ENCODE measurements around the gene CALML3. TPM values are rescaled to one million over a fixed set of nuclear protein-coding genes. Genes with fewer than 3 reads are reported as not detected.
"Not testable (repeated sequence)": the region's sequence is repeated elsewhere in the genome, so short reads cannot be mapped to it uniquely, and the experiment has no call there.

CALML3 gene
- not detected in 2 replicates for total RNA-seq

DNA sequence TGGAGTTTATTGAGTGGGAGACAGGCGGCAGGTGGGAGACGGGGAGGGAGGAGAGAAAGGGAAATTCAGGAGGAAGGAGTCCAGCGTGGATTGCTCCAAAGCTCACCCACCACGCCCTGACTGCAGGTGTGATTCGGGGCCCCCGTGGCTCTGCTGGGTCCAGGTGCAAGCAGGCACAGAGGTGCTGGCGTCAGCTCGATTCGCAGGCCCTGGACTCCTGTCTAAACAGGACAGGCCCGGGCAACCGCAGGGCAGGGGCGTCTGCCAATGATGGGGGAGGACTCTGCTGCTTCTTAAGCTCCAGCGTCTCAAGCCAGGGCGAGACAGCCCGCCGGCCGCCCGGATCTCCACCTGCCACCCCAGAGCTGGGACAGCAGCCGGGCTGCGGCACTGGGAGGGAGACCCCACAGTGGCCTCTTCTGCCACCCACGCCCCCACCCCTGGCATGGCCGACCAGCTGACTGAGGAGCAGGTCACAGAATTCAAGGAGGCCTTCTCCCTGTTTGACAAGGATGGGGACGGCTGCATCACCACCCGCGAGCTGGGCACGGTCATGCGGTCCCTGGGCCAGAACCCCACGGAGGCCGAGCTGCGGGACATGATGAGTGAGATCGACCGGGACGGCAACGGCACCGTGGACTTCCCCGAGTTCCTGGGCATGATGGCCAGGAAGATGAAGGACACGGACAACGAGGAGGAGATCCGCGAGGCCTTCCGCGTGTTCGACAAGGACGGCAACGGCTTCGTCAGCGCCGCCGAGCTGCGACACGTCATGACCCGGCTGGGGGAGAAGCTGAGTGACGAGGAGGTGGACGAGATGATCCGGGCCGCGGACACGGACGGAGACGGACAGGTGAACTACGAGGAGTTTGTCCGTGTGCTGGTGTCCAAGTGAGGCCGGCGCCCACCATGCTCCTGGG is at the start of gene CALML3:
TSS of gene CALML3 (plus strand) at position 321 of the 920 bp plus-strand sequence. CDS start at position 446, 125 bp downstream.
- DNase-seq (ENCODE audit: insufficient read length, low spot score, missing footprints), result peak; percentile 66
- no peaks in the 10 kb centered on the region for H3K36me3 ChIP-seq (ENCODE audit: insufficient read depth, low read length)
- TF ChIP-seq, protein P1, sequence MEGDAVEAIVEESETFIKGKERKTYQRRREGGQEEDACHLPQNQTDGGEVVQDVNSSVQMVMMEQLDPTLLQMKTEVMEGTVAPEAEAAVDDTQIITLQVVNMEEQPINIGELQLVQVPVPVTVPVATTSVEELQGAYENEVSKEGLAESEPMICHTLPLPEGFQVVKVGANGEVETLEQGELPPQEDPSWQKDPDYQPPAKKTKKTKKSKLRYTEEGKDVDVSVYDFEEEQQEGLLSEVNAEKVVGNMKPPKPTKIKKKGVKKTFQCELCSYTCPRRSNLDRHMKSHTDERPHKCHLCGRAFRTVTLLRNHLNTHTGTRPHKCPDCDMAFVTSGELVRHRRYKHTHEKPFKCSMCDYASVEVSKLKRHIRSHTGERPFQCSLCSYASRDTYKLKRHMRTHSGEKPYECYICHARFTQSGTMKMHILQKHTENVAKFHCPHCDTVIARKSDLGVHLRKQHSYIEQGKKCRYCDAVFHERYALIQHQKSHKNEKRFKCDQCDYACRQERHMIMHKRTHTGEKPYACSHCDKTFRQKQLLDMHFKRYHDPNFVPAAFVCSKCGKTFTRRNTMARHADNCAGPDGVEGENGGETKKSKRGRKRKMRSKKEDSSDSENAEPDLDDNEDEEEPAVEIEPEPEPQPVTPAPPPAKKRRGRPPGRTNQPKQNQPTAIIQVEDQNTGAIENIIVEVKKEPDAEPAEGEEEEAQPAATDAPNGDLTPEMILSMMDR (IDR thresholded peaks at IDR 0.05; ENCODE audit: extremely low read depth, low read depth, low read length), result no peak
- no peaks in the 10 kb centered on the region for H3K27me3 ChIP-seq (ENCODE audit: insufficient read depth, low read length)
- H3K9me3 ChIP-seq (ENCODE audit: low read depth, low read length), result no peaks in the 10 kb centered on the region
- H3K4me2 ChIP-seq (ENCODE audit: insufficient read depth, low read length), result no peak within 1 kb of the TSS
- H3K4me1 ChIP-seq (ENCODE audit: insufficient read depth, low read length), result no peaks in the 10 kb centered on the region
- no peak within 1 kb of the TSS for H3K27ac ChIP-seq (ENCODE audit: low read depth, low read length)
- no peak within 1 kb of the TSS for H2AFZ ChIP-seq (ENCODE audit: low read length)
- no peaks in the 10 kb centered on the region for H3K79me2 ChIP-seq (ENCODE audit: insufficient read depth, low read length)
- H3K4me3 ChIP-seq (ENCODE audit: insufficient read depth, low read length), result no peak within 1 kb of the TSS
- no peaks in the 10 kb centered on the region for H4K20me1 ChIP-seq (ENCODE audit: insufficient read depth, low read length)

DNA sequence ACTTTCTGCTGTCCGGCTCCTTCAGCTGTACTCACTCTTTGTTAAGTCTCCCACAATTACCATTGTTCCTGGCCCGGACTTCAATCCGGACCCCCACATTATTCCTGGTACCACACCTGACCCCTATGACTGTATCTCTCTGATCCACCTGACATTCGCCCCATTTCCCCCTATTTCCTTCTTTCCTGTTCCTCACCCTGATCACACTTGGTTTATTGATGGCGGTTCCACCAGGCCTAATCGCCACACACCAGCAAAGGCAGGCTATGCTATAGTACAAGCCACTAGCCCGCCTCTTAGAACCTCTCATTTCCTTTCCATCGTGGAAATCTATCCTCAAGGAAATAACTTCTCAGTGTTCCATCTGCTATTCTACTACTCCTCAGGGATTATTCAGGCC is 49.7 kb upstream of the CALML3 start:
- H4K20me1 ChIP-seq (ENCODE audit: insufficient read depth, low read length), result not testable (repeated sequence)

DNA sequence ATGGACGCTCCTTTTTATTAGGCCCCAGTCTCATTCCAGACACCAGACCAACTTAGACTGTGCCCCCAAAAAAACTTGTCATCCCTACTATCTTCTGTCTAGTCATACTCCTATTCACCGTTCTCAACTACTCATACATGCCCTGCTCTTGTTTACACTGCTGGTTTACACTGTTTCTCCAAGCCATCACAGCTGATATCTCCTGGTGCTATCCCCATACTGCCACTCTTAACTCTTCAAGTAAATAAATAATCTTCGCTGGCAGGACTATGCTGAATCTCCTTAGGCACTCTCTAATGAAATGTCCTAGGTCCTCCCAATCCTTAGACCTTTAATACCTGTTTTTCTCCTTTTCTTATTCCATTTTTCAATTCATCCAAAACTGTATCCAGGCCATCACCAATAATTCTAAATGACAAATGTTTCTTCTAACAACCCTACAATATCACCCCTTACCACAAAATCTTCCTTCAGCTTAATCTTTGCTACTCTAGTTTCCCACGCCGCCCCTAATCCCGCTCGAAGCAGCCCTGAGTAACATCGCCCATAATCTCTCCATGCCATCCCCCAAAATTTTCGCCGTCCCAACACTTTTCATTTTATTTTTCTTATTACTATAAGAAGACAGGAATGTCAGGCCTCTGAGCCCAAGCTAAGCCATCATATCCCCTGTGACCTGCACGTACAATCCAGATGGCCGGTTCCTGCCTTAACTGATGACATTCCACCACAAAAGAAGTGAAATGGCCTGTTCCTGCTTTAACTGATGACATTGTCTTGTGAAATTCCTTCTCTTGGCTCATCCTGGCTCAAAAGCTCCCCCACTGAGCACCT is 48.6 kb upstream of the CALML3 start:
- H3K79me2 ChIP-seq (ENCODE audit: insufficient read depth, low read length); H3K9me3 ChIP-seq (ENCODE audit: low read depth, low read length); H3K27ac ChIP-seq (ENCODE audit: low read depth, low read length); DNase-seq (ENCODE audit: insufficient read length, low spot score, missing footprints); H4K20me1 ChIP-seq (ENCODE audit: insufficient read depth, low read length); H3K4me2 ChIP-seq (ENCODE audit: insufficient read depth, low read length); H2AFZ ChIP-seq (ENCODE audit: low read length); H3K36me3 ChIP-seq (ENCODE audit: insufficient read depth, low read length); H3K4me3 ChIP-seq (ENCODE audit: insufficient read depth, low read length); H3K4me1 ChIP-seq (ENCODE audit: insufficient read depth, low read length); H3K27me3 ChIP-seq (ENCODE audit: insufficient read depth, low read length): not testable (repeated sequence)

More for the DNA sequence above, 49.7 kb upstream of the CALML3 start:
- not testable (repeated sequence) for H2AFZ ChIP-seq (ENCODE audit: low read length); H3K79me2 ChIP-seq (ENCODE audit: insufficient read depth, low read length); DNase-seq (ENCODE audit: insufficient read length, low spot score, missing footprints); H3K27ac ChIP-seq (ENCODE audit: low read depth, low read length); H3K36me3 ChIP-seq (ENCODE audit: insufficient read depth, low read length); H3K4me2 ChIP-seq (ENCODE audit: insufficient read depth, low read length); H3K27me3 ChIP-seq (ENCODE audit: insufficient read depth, low read length); H3K4me3 ChIP-seq (ENCODE audit: insufficient read depth, low read length); H3K4me1 ChIP-seq (ENCODE audit: insufficient read depth, low read length); H3K9me3 ChIP-seq (ENCODE audit: low read depth, low read length)

DNA sequence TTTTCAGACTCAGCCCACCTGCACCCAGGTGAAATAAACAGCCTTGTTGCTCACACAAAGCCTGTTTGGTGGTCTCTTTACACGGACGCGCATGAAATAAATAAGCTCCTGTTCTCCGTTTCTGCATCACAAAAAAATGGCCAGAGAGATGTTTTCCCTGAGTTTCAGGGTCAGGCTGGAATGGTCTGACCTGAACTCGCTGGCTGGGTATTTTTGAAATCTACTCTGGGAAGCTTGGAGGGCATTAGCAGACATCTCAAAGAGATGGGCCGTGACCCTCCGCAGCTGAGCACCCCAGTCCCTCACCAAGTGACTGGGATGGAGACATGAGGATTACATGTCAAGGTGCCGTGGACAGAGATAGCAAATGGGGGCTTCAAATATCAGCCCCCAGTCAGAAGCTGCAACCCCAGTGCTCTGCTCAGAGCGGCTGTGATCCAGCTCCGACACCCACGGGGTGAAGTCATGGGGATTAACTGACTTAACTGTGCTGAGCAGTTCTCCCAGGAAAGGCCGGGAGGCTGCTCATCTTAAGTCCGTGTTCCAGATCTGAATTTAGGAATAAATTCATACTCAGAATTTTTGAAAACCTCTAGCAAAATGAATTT is 47.7 kb upstream of the CALML3 start:
- H3K4me2 ChIP-seq (ENCODE audit: insufficient read depth, low read length), result no peak overlapping the region

More for the DNA sequence above, 47.7 kb upstream of the CALML3 start:
- no peaks in the 10 kb centered on the region for H3K4me1 ChIP-seq (ENCODE audit: insufficient read depth, low read length)
- DNase-seq (ENCODE audit: insufficient read length, low spot score, missing footprints), result peak; percentile 51
- no peak overlapping the region for H2AFZ ChIP-seq (ENCODE audit: low read length)
- no peak overlapping the region for H3K27ac ChIP-seq (ENCODE audit: low read depth, low read length)
- H3K4me3 ChIP-seq (ENCODE audit: insufficient read depth, low read length), result no peak overlapping the region
- H3K79me2 ChIP-seq (ENCODE audit: insufficient read depth, low read length), result no peaks in the 10 kb centered on the region
- no peaks in the 10 kb centered on the region for H3K27me3 ChIP-seq (ENCODE audit: insufficient read depth, low read length)
- H3K36me3 ChIP-seq (ENCODE audit: insufficient read depth, low read length), result no peaks in the 10 kb centered on the region
- TF ChIP-seq, protein P1 (IDR thresholded peaks at IDR 0.05; ENCODE audit: extremely low read depth, low read depth, low read length), result no peak
- H3K9me3 ChIP-seq (ENCODE audit: low read depth, low read length), result no peaks in the 10 kb centered on the region
- H4K20me1 ChIP-seq (ENCODE audit: insufficient read depth, low read length), result no peaks in the 10 kb centered on the region

Measured in osteoblast (primary cell).